SH-SY5Y (cell line): Measurements from ENCODE around the gene SLC66A3.

Source experiments
- GATA2 ChIP-seq: IDR thresholded peaks from 2 replicates; pipeline ENCODE4 v1.6.1; 2011; ENCODE audit warnings: mild to moderate bottlenecking, low read depth, low read length
- GATA3 ChIP-seq: IDR thresholded peaks from 2 replicates; pipeline ENCODE4 v1.6.1; 2011; ENCODE audit warnings: low read depth, mild to moderate bottlenecking, low read length, moderate library complexity

DNA sequence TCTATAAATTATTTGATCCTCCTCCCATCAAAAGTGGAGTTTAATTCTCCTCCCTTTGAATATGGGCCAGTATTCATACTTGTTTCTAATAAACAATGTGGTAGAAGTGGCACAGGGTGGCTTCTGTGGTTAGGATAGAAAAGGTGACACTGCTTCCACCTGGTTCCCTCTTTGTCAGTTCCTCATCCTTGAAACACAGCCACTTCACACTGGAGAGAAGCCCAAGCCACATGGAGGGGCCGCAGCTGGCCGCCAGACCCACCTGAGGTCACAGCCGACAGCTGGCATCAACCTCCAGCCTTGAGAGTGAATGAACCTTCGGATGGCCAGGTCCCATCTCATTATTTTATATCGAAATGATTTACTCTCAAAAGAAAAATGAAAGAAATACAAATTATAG is 27.5 kb upstream of the SLC66A3 start:
- TF ChIP-seq GATA2 (no peak), GATA3 (no peak)
